HEK293 (cell line): ENCODE results near the gene CAMK2D.

Experiments used
- CTCF ChIA-PET: fragments of 350-600 bp; formaldehyde crosslinking; extraction: SDS; loops from one replicate; lab custom pipeline; 2021; ENCODE audit warnings: antibody characterized with exemption; lab: Yijun Ruan, JAX
- POLR2A ChIA-PET: fragments of 300-600 bp; formaldehyde crosslinking; extraction: SDS; loops from one replicate; lab custom pipeline; 2020; ENCODE audit warnings: antibody characterized with exemption, inconsistent platforms; lab: Yijun Ruan, JAX
- H3K27ac ChIP-seq: fragments of 200-500 bp; sonication (Bioruptor generic); 2 replicates; pipeline ENCODE4 v1.5.1; 2014; ENCODE audit warnings: low read depth, low read length, control low read depth, inconsistent platforms; ENCODE audit errors: extremely low read depth
- H3K36me3 ChIP-seq, 2 experiments: fragments of 200-500 bp in 1 of 2; sonication (Bioruptor generic) in 1 of 2; 1 replicate in 1 of 2; 2 replicates in 1 of 2; pipeline ENCODE4 v1.5.1; 2014 to 2017; ENCODE audit warnings: inconsistent platforms in 2 of 2, low read length in 2 of 2; ENCODE audit not compliant: control insufficient read depth in 2 of 2, insufficient read depth in 1 of 2
- H3K4me1 ChIP-seq: fragments of 200-500 bp; sonication (Bioruptor generic); 2 replicates; pipeline ENCODE4 v1.5.1; 2014; ENCODE audit warnings: mild to moderate bottlenecking, low read length, inconsistent platforms; ENCODE audit not compliant: control insufficient read depth, insufficient read depth
- H3K4me3 ChIP-seq: 2 replicates; pipeline ENCODE4 v1.5.1; 2011; ENCODE audit warnings: low read depth, mild to moderate bottlenecking, control low read depth, low read length, moderate library complexity
- H3K9me3 ChIP-seq: fragments of 200-500 bp; sonication (Bioruptor generic); 2 replicates; pipeline ENCODE4 v1.5.1; 2014; ENCODE audit warnings: low read depth, low read length, inconsistent platforms; ENCODE audit not compliant: control insufficient read depth, insufficient read depth
- BCL6B ChIP-seq: fragments of 450-650 bp; formaldehyde crosslinking; IDR thresholded peaks from 2 replicates; pipeline ENCODE4 v1.5.1; 2017; ENCODE audit warnings: missing biosample characterization, missing genetic modification characterization
- GLIS2 ChIP-seq: fragments of 450-650 bp; formaldehyde crosslinking; IDR thresholded peaks from 2 replicates; pipeline ENCODE4 v1.5.1; 2016; ENCODE audit warnings: missing biosample characterization, missing genetic modification characterization
- KLF1 ChIP-seq: fragments of 450-650 bp; formaldehyde crosslinking; IDR thresholded peaks from 2 replicates; pipeline ENCODE4 v1.5.1; 2016; ENCODE audit warnings: missing biosample characterization, missing genetic modification characterization
- OVOL3 ChIP-seq: fragments of 450-650 bp; formaldehyde crosslinking; IDR thresholded peaks from 2 replicates; pipeline ENCODE4 v1.5.1; 2016; ENCODE audit warnings: missing biosample characterization, missing genetic modification characterization
- RBAK ChIP-seq: fragments of 450-650 bp; formaldehyde crosslinking; IDR thresholded peaks from 2 replicates; pipeline ENCODE4 v1.5.1; 2016; ENCODE audit warnings: missing biosample characterization, missing genetic modification characterization
- TCF7L2 ChIP-seq: IDR thresholded peaks from 2 replicates; pipeline ENCODE4 v1.6.1; 2011; ENCODE audit warnings: low read depth, mild to moderate bottlenecking, inconsistent platforms, low read length, moderate library complexity, borderline replicate concordance
- WT1 ChIP-seq: fragments of 450-650 bp; formaldehyde crosslinking; IDR thresholded peaks from 2 replicates; pipeline ENCODE4 v1.5.1; 2016; ENCODE audit warnings: missing biosample characterization, missing genetic modification characterization
- ZBTB8A ChIP-seq: fragments of 450-650 bp; formaldehyde crosslinking; IDR thresholded peaks from 2 replicates; pipeline ENCODE4 v1.5.1; 2016; ENCODE audit warnings: missing biosample characterization, missing genetic modification characterization
- ZNF10 ChIP-seq: fragments of 450-650 bp; formaldehyde crosslinking; IDR thresholded peaks from 2 replicates; pipeline ENCODE4 v1.5.1; 2017; ENCODE audit warnings: missing biosample characterization, missing genetic modification characterization
- ZNF2 ChIP-seq: fragments of 450-650 bp; formaldehyde crosslinking; IDR thresholded peaks from 2 replicates; pipeline ENCODE4 v1.5.1; 2016; ENCODE audit warnings: missing biosample characterization, missing genetic modification characterization
- ZNF214 ChIP-seq: fragments of 450-650 bp; formaldehyde crosslinking; IDR thresholded peaks from 2 replicates; pipeline ENCODE4 v1.5.1; 2017; ENCODE audit warnings: missing biosample characterization, mild to moderate bottlenecking, missing genetic modification characterization, borderline replicate concordance
- ZNF292 ChIP-seq: fragments of 450-650 bp; formaldehyde crosslinking; IDR thresholded peaks from 2 replicates; pipeline ENCODE4 v1.5.1; 2016; ENCODE audit warnings: low read depth, missing biosample characterization, missing genetic modification characterization, borderline replicate concordance
- ZNF366 ChIP-seq: fragments of 450-650 bp; formaldehyde crosslinking; conservative IDR thresholded peaks from 2 replicates; pipeline ENCODE4 v1.5.1; 2016; ENCODE audit warnings: missing biosample characterization, missing genetic modification characterization
- ZNF416 ChIP-seq: fragments of 450-650 bp; formaldehyde crosslinking; IDR thresholded peaks from 2 replicates; pipeline ENCODE4 v1.5.1; 2016; ENCODE audit warnings: missing biosample characterization, missing genetic modification characterization
- ZNF501 ChIP-seq: fragments of 450-650 bp; formaldehyde crosslinking; IDR thresholded peaks from 2 replicates; pipeline ENCODE4 v1.5.1; 2016; ENCODE audit warnings: missing biosample characterization, missing genetic modification characterization
- ZNF521 ChIP-seq: fragments of 450-650 bp; formaldehyde crosslinking; IDR thresholded peaks from 2 replicates; pipeline ENCODE4 v1.5.1; 2017; ENCODE audit warnings: missing biosample characterization, mild to moderate bottlenecking, missing genetic modification characterization
- ZNF571 ChIP-seq: fragments of 450-650 bp; formaldehyde crosslinking; IDR thresholded peaks from 2 replicates; pipeline ENCODE4 v1.5.0; 2017; ENCODE audit warnings: missing biosample characterization, missing genetic modification characterization
- ZNF623 ChIP-seq: fragments of 450-650 bp; formaldehyde crosslinking; IDR thresholded peaks from 2 replicates; pipeline ENCODE4 v1.5.1; 2016; ENCODE audit warnings: missing biosample characterization, missing genetic modification characterization
- ZNF624 ChIP-seq: fragments of 450-650 bp; formaldehyde crosslinking; IDR thresholded peaks from 2 replicates; pipeline ENCODE4 v1.5.1; 2017; ENCODE audit warnings: missing biosample characterization, missing genetic modification characterization
- ZNF76 ChIP-seq: fragments of 450-650 bp; formaldehyde crosslinking; IDR thresholded peaks from 2 replicates; pipeline ENCODE4; 2016; ENCODE audit warnings: low read depth, missing biosample characterization, missing genetic modification characterization, borderline replicate concordance
- ZNF777 ChIP-seq: fragments of 450-650 bp; formaldehyde crosslinking; IDR thresholded peaks from 2 replicates; pipeline ENCODE4 v1.5.1; 2017; ENCODE audit warnings: missing biosample characterization, missing genetic modification characterization, borderline replicate concordance
- ZSCAN18 ChIP-seq: fragments of 450-650 bp; formaldehyde crosslinking; IDR thresholded peaks from 2 replicates; pipeline ENCODE4 v1.5.1; 2016; ENCODE audit warnings: missing biosample characterization, missing genetic modification characterization
- ZSCAN23 ChIP-seq: fragments of 450-650 bp; formaldehyde crosslinking; IDR thresholded peaks from 2 replicates; pipeline ENCODE4 v1.5.1; 2016; ENCODE audit warnings: missing biosample characterization, missing genetic modification characterization

The CAMK2D gene

GRCh38 chr4:113744667-113745240, 16.8 kb downstream of the CAMK2D start:
- TF ChIP-seq ZNF214: no peak
- no peak for TF ChIP-seq ZNF2 (tag by site-specific recombination)
- TF ChIP-seq WT1 (tag by site-specific recombination): no peak
- TF ChIP-seq ZNF777: no peak
- no peak for TF ChIP-seq ZNF571 (tag by site-specific recombination)
- TF ChIP-seq ZSCAN23 (tag by site-specific recombination): no peak
- no peak for TF ChIP-seq TCF7L2
- TF ChIP-seq KLF1: no peak
- ChIA-PET POLR2A (no interaction called here), CTCF (no interaction called here)
- Histone ChIP-seq H3K9me3 (no peaks in the 10 kb centered on the region), H3K4me1 (no peaks in the 10 kb centered on the region), H3K4me3 (no peak overlapping the region), H3K27ac (no peak overlapping the region), H3K36me3 (no peaks in the 10 kb centered on the region)

- CTCF ChIA-PET: no interaction called here
Observed at GRCh38 chr4:113743690-113744089, 17.8 kb downstream of the CAMK2D start.

GRCh38 chr4:113742643-113743042, 18.9 kb downstream of the CAMK2D start:
- TF ChIP-seq ZNF292 (tag by site-specific recombination) (no peak), ZNF416 (tag by site-specific recombination) (no peak), ZBTB8A (tag by site-specific recombination) (no peak), ZNF501 (tag by site-specific recombination) (no peak), ZNF624 (no peak), GLIS2 (tag by site-specific recombination) (no peak)
- no peaks in the 10 kb centered on the region for H3K36me3 ChIP-seq
- ChIA-PET POLR2A (no interaction called here), CTCF (no interaction called here)
- no peaks in the 10 kb centered on the region for H3K4me1 ChIP-seq
- no peak overlapping the region for H3K4me3 ChIP-seq
- H3K9me3 ChIP-seq: no peaks in the 10 kb centered on the region
- no peak overlapping the region for H3K27ac ChIP-seq

More at GRCh38 chr4:113743690-113744089, 17.8 kb downstream of the CAMK2D start:
- Histone ChIP-seq H3K4me1 (no peaks in the 10 kb centered on the region), H3K36me3 (no peaks in the 10 kb centered on the region), H3K4me3 (no peak overlapping the region), H3K27ac (no peak overlapping the region), H3K9me3 (no peaks in the 10 kb centered on the region)
- TF ChIP-seq RBAK (tag by site-specific recombination): no peak
- TF ChIP-seq ZNF292 (tag by site-specific recombination): no peak
- TF ChIP-seq ZNF10: no peak
- TF ChIP-seq ZNF366 (tag by site-specific recombination): no peak
- no peak for TF ChIP-seq BCL6B (tag by site-specific recombination)
- no peak for TF ChIP-seq ZNF623
- TF ChIP-seq ZNF76 (tag by site-specific recombination): no peak
- no peak for TF ChIP-seq ZNF521 (tag by site-specific recombination)
- TF ChIP-seq ZSCAN18 (tag by site-specific recombination): no peak
- no peak for TF ChIP-seq OVOL3 (tag by site-specific recombination)
- POLR2A ChIA-PET: no interaction called here
